GM18505 (cell line): ENCODE data around the gene CACNA1G.

Source experiments
- ATAC-seq: cut with Tn5 transposase; IDR thresholded peaks from one replicate; pipeline ENCODE4 v1.9.1; 2021; ENCODE audit not compliant: unreplicated experiment
- POLR2A ChIP-seq: IDR thresholded peaks from 4 replicates; pipeline ENCODE4 v1.6.1; 2011; ENCODE audit warnings: borderline replicate concordance; ENCODE audit not compliant: insufficient read depth, insufficient read length; ENCODE audit errors: extremely low read depth

Gene CACNA1G

GRCh38 chr17:50547035-50547735 lies 13.3 kb upstream of the CACNA1G start, which contains the start of gene SPATA20:
Gene SPATA20 (plus strand): TSS chr17:50547174. CDS start chr17:50547209, 35 bp downstream.
- ATAC-seq: peak; percentile 59
- peak; percentile 78 for TF ChIP-seq POLR2A

GRCh38 chr17:50547736-50548083 lies 12.8 kb upstream of the CACNA1G start:
- TF ChIP-seq POLR2A: no peak
- ATAC-seq: no peak

GRCh38 chr17:50548831-50549230 lies 11.7 kb upstream of the CACNA1G start:
- no peak for ATAC-seq
- TF ChIP-seq POLR2A: no peak

GRCh38 chr17:50549256-50549941 lies 11.1 kb upstream of the CACNA1G start:
- ATAC-seq: no peak
- TF ChIP-seq POLR2A: no peak

GRCh38 chr17:50549969-50550368 lies 10.5 kb upstream of the CACNA1G start:
- ATAC-seq: no peak
- TF ChIP-seq POLR2A: no peak

GRCh38 chr17:50550661-50551432 lies 9.7 kb upstream of the CACNA1G start:
- ATAC-seq: no peak
- TF ChIP-seq POLR2A: no peak

- TF ChIP-seq POLR2A: no peak
- no peak for ATAC-seq
Measured at GRCh38 chr17:50551433-50551815, 9.1 kb upstream of the CACNA1G start.

- ATAC-seq: no peak
- no peak for TF ChIP-seq POLR2A
Measured at GRCh38 chr17:50551884-50552283, 8.6 kb upstream of the CACNA1G start.

GRCh38 chr17:50554201-50554600 lies 6.3 kb upstream of the CACNA1G start:
- no peak for ATAC-seq
- TF ChIP-seq POLR2A: no peak

GRCh38 chr17:50556803-50557202 lies 3.7 kb upstream of the CACNA1G start:
- no peak for TF ChIP-seq POLR2A
- ATAC-seq: no peak

GRCh38 chr17:50557630-50558029 lies 2.9 kb upstream of the CACNA1G start:
- no peak for ATAC-seq
- TF ChIP-seq POLR2A: no peak

GRCh38 chr17:50558091-50558490 lies 2.4 kb upstream of the CACNA1G start:
- no peak for ATAC-seq

GRCh38 chr17:50558581-50558940 lies 2.0 kb upstream of the CACNA1G start:
- no peak for TF ChIP-seq POLR2A
- ATAC-seq: no peak

More at GRCh38 chr17:50558091-50558490, 2.4 kb upstream of the CACNA1G start:
- TF ChIP-seq POLR2A: no peak
